IMR-90 (cell line): ENCODE measurements around the gene NIPA2. TPM values are rescaled to one million over a fixed set of nuclear protein-coding genes. Genes with fewer than 3 reads are reported as not detected.

ENCODE experiments used
- ATAC-seq: fragments of 200-7000 bp; cut with Tn5 transposase; 2 replicates; pipeline ENCODE4 v1.9.1; 2020; ENCODE audit warnings: low read depth, mild to moderate bottlenecking, moderate library complexity
- BruUV-seq: library from RNA; stranded (reverse); fragments of 400-500 nt; replicated peaks from 2 replicates; lab custom pipeline; 2021; lab: Mats Ljungman, UMichigan
- CTCF ChIA-PET: fragments of 300-600 bp; formaldehyde crosslinking; extraction: SDS; loops from one replicate; lab custom pipeline; 2021; ENCODE audit warnings: antibody characterized with exemption; lab: Yijun Ruan, JAX
- POLR2A ChIA-PET: fragments of 300-600 bp; sonication (Branson Sonifier 250); formaldehyde crosslinking; loops from one replicate; lab custom pipeline; 2022; ENCODE audit warnings: antibody characterized with exemption; ENCODE audit not compliant: unreplicated experiment; lab: Charles Lee
- DNase-seq: peaks from one replicate; pipeline ENCODE4 v3.0.0; 2013
- H2AFZ ChIP-seq: replicated peaks from 2 replicates; pipeline ENCODE3; 2013; ENCODE audit warnings: low read length, mild to moderate bottlenecking; ENCODE audit not compliant: poor library complexity
- H2AK5ac ChIP-seq: 2 replicates; pipeline ENCODE4 v1.6.1; 2013; ENCODE audit warnings: low read depth, low read length, inconsistent platforms
- H2AK9ac ChIP-seq: replicated peaks from 2 replicates; pipeline ENCODE3; 2013; ENCODE audit warnings: mild to moderate bottlenecking, low read depth, low read length, moderate library complexity; ENCODE audit not compliant: poor library complexity
- H2BK120ac ChIP-seq: 2 replicates; pipeline ENCODE4 v1.6.1; 2013; ENCODE audit warnings: low read depth, low read length, inconsistent platforms
- H2BK15ac ChIP-seq: 3 replicates; pipeline ENCODE4 v1.6.1; 2013; ENCODE audit warnings: low read depth, low read length, inconsistent platforms
- H2BK20ac ChIP-seq: 2 replicates; pipeline ENCODE4 v1.6.1; 2013; ENCODE audit warnings: low read depth, mild to moderate bottlenecking, inconsistent platforms, low read length, moderate library complexity
- H2BK5ac ChIP-seq: 2 replicates; pipeline ENCODE4 v1.6.1; 2013; ENCODE audit warnings: mild to moderate bottlenecking, low read depth, low read length, inconsistent platforms; ENCODE audit not compliant: poor library complexity, severe bottlenecking
- H3K14ac ChIP-seq: replicated peaks from 2 replicates; pipeline ENCODE4 v1.6.1; 2013; ENCODE audit warnings: low read depth, low read length, inconsistent platforms
- H3K18ac ChIP-seq: 2 replicates; pipeline ENCODE4 v1.6.1; 2013; ENCODE audit warnings: low read depth, low read length, control low read depth
- H3K23ac ChIP-seq: 2 replicates; pipeline ENCODE4 v1.6.1; 2013; ENCODE audit warnings: low read depth, low read length, inconsistent platforms
- H3K27ac ChIP-seq: 2 replicates; pipeline ENCODE4 v1.5.1; 2013; ENCODE audit warnings: mild to moderate bottlenecking, control low read depth, low read length; ENCODE audit not compliant: insufficient read depth
- H3K27me3 ChIP-seq: 2 replicates; pipeline ENCODE4 v1.6.1; 2013; ENCODE audit warnings: low read length; ENCODE audit not compliant: control insufficient read depth, insufficient read depth
- H3K36me3 ChIP-seq: 2 replicates; pipeline ENCODE4 v1.6.1; 2013; ENCODE audit warnings: low read length, mixed read lengths; ENCODE audit not compliant: control insufficient read depth, insufficient read depth
- H3K4ac ChIP-seq: 2 replicates; pipeline ENCODE4 v1.6.1; 2013; ENCODE audit warnings: low read depth, low read length, inconsistent platforms
- H3K4me1 ChIP-seq: 2 replicates; pipeline ENCODE4 v1.6.1; 2013; ENCODE audit warnings: low read length, mixed read lengths; ENCODE audit not compliant: control insufficient read depth, insufficient read depth
- H3K4me2 ChIP-seq: 2 replicates; pipeline ENCODE4 v1.6.1; 2013; ENCODE audit warnings: low read depth, mild to moderate bottlenecking, control low read depth, low read length, moderate library complexity
- H3K4me3 ChIP-seq: 2 replicates; pipeline ENCODE4 v1.5.1; 2013; ENCODE audit warnings: low read depth, mild to moderate bottlenecking, control low read depth, low read length, moderate library complexity; ENCODE audit not compliant: insufficient read depth
- H3K56ac ChIP-seq: 2 replicates; pipeline ENCODE4 v1.6.1; 2013; ENCODE audit warnings: low read length, inconsistent platforms; ENCODE audit not compliant: insufficient read depth; ENCODE audit errors: extremely low read depth
- H3K79me1 ChIP-seq, 2 experiments: 2 replicates each; pipeline ENCODE4 v1.6.1; 2013; ENCODE audit warnings: low read length in 2 of 2, inconsistent platforms in 1 of 2, low read depth in 1 of 2
- H3K9ac ChIP-seq: 2 replicates; pipeline ENCODE4 v1.6.1; 2013; ENCODE audit warnings: low read depth, low read length, control low read depth
- H3K9me1 ChIP-seq: 2 replicates; pipeline ENCODE4 v1.6.1; 2013; ENCODE audit warnings: low read length, inconsistent platforms; ENCODE audit not compliant: insufficient read depth
- H3K9me3 ChIP-seq: 2 replicates; pipeline ENCODE4 v1.6.1; 2013; ENCODE audit warnings: low read length; ENCODE audit not compliant: control insufficient read depth, insufficient read depth
- H4K20me1 ChIP-seq: 2 replicates; pipeline ENCODE4 v1.6.1; 2013; ENCODE audit warnings: low read length, inconsistent platforms; ENCODE audit not compliant: insufficient read depth
- H4K5ac ChIP-seq: 2 replicates; pipeline ENCODE4 v1.6.1; 2013; ENCODE audit warnings: mild to moderate bottlenecking, low read depth, low read length, control low read depth
- H4K8ac ChIP-seq, 2 experiments: 2 replicates each; pipeline ENCODE4 v1.6.1; 2013; ENCODE audit warnings: low read depth in 2 of 2, low read length in 2 of 2, control low read depth in 1 of 2, inconsistent platforms in 1 of 2
- H4K91ac ChIP-seq: 2 replicates; pipeline ENCODE4 v1.6.1; 2013; ENCODE audit warnings: low read depth, low read length, inconsistent platforms; ENCODE audit not compliant: insufficient read depth
- FOS ChIP-seq: fragments of 150-350 bp; IDR thresholded peaks from 2 replicates; pipeline ENCODE4 v1.6.1; 2016; ENCODE audit warnings: low read depth, low read length
- POLR2A ChIP-seq: IDR thresholded peaks from 2 replicates; pipeline ENCODE4 v1.6.1; 2012; ENCODE audit warnings: mild to moderate bottlenecking, low read depth, low read length
- WGBS, 2 experiments: methylation state at CpG; one replicate each; pipeline versions ENCODE4 v1.1.5 to v1.1.7; 2013; ENCODE audit warnings: missing lambda C conversion rate in 2 of 2; ENCODE audit not compliant: insufficient read length in 1 of 2; ENCODE audit errors: extremely low coverage in 2 of 2; 5-methylcytosine and 5-hydroxymethylcytosine counted together
- dilution Hi-C: fragments of 300-500 bp; cut with HindIII; formaldehyde crosslinking; loops from one replicate; pipeline ENCODE4 v1.14.3; 2018; ENCODE audit warnings: low sequenced_read_pairs; ENCODE audit not compliant: unreplicated experiment
- in situ Hi-C: fragments of 300-500 bp; cut with MboI; formaldehyde crosslinking; loops from 3 replicates; pipeline ENCODE4 v1.14.3; 2019; ENCODE audit warnings: low sequenced_read_pairs, inconsistent platforms, mixed read lengths
- intact Hi-C: fragments of 100-400 bp; cut with micrococcal nuclease; formaldehyde crosslinking; loops from 2 replicates; pipeline ENCODE4 v1.10.0; 2022
- polyA plus RNA-seq, 3 experiments: library from polyadenylated mRNA; depleted of rRNA; stranded (reverse); fragments of >200 nt; gene quantifications; 2 replicates each; pipeline ENCODE4 v1.2.3, GENCODE V29; 2012; ENCODE audit warnings: low replicate concordance in 1 of 3
- total RNA-seq: library from RNA; depleted of rRNA; stranded (reverse); fragments of >200 nt; gene quantifications from 2 replicates; pipeline ENCODE4 v1.2.3, GENCODE V29; 2012
- TF ChIP-seq, protein P1 (sequence below): conservative IDR thresholded peaks from 2 replicates; pipeline ENCODE4 v1.5.1; 2012; ENCODE audit warnings: mild to moderate bottlenecking, low read depth, low read length, improper control_type of control experiment

Gene NIPA2
- total and polyA plus RNA-seq, 2 of the 4 experiments (the other 2 are of a cell fraction), result 33.0 to 38.0 TPM

DNA sequence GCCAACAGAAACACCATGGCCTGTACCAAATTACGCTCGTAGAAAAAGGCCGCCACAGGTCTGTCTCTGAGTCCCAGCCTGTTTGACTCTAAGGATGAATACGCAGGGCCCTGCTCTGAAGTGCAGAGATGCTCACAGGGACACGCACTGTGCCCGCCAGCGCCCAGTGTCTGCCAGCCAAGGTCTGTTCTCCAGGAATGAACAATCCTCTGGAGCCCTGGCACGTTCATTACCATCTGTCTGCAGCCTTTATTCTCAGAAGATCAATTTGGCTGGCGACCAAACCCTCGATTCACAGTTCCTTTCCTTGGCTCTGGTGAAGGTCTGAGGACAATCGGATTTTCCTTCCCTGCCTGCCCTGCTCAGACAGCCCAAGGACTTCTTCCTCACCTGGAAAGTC, 66.3 kb downstream of the NIPA2 start:
- no peaks in the 10 kb centered on the region for H4K20me1 ChIP-seq
- no peaks in the 10 kb centered on the region for H3K27me3 ChIP-seq
- intact Hi-C loops (no loop called here), dilution Hi-C loops (no loop called here), in situ Hi-C loops (no loop called here)
- no peak overlapping the region for H3K56ac ChIP-seq
- H4K91ac ChIP-seq, result no peak overlapping the region
- no peak overlapping the region for H3K4me3 ChIP-seq
- no peaks in the 10 kb centered on the region for H3K4me1 ChIP-seq
- no peak overlapping the region for H2AK9ac ChIP-seq
- no peaks in the 10 kb centered on the region for H3K9me3 ChIP-seq
- peaks cover 63% of the 10 kb centered on the region for H3K36me3 ChIP-seq
- CTCF ChIA-PET, result no interaction called here
- H3K79me1 ChIP-seq, result peaks cover 0 to 5% of the 10 kb centered on the region in 2 experiments; a peak in 1 of 4 replicates
- no peak overlapping the region for H3K18ac ChIP-seq
- TF ChIP-seq, protein P1, sequence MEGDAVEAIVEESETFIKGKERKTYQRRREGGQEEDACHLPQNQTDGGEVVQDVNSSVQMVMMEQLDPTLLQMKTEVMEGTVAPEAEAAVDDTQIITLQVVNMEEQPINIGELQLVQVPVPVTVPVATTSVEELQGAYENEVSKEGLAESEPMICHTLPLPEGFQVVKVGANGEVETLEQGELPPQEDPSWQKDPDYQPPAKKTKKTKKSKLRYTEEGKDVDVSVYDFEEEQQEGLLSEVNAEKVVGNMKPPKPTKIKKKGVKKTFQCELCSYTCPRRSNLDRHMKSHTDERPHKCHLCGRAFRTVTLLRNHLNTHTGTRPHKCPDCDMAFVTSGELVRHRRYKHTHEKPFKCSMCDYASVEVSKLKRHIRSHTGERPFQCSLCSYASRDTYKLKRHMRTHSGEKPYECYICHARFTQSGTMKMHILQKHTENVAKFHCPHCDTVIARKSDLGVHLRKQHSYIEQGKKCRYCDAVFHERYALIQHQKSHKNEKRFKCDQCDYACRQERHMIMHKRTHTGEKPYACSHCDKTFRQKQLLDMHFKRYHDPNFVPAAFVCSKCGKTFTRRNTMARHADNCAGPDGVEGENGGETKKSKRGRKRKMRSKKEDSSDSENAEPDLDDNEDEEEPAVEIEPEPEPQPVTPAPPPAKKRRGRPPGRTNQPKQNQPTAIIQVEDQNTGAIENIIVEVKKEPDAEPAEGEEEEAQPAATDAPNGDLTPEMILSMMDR, result no peak
- TF ChIP-seq FOS, result no peak
- TF ChIP-seq POLR2A, result no peak
- no peak overlapping the region for H3K9ac ChIP-seq
- BruUV-seq, result no TSS peak
- no peaks in the 10 kb centered on the region for H3K9me1 ChIP-seq
- no peak overlapping the region for H2BK15ac ChIP-seq
- POLR2A ChIA-PET, result no interaction called here
- H2AK5ac ChIP-seq, result no peak overlapping the region
- WGBS, 2 experiments, result 85% methylated on average over 8 of the region's 11 CpGs; no CpG with 5 or more reads in 1 of the 2 experiments
- H2BK120ac ChIP-seq, result no peak overlapping the region
- no peak overlapping the region for H2BK5ac ChIP-seq
- H3K14ac ChIP-seq, result no peak overlapping the region
- no peak overlapping the region for H4K8ac ChIP-seq
- ATAC-seq (no peak), DNase-seq (no peak)
- H3K4me2 ChIP-seq, result no peak overlapping the region
- H3K27ac ChIP-seq, result no peak overlapping the region
- H3K23ac ChIP-seq, result no peak overlapping the region
- no peak overlapping the region for H4K5ac ChIP-seq
- H2AFZ ChIP-seq, result no peak overlapping the region
- H3K4ac ChIP-seq, result no peak overlapping the region
- H2BK20ac ChIP-seq, result no peak overlapping the region
